Loucy (cell line): ENCODE measurements around the gene PYCR2.

Experiments used
- H2AFZ ChIP-seq: fragments of 200-600 bp; sonication (generic); 2 replicates; pipeline ENCODE4 v1.6.0; 2016; ENCODE audit warnings: antibody characterized with exemption, mild to moderate bottlenecking, low read length, moderate library complexity
- H3F3A ChIP-seq: fragments of 200-600 bp; 2 replicates; pipeline ENCODE4 v1.6.0; 2016; ENCODE audit warnings: antibody characterized with exemption, low read depth, mild to moderate bottlenecking
- H3K27me3 ChIP-seq: fragments of 200-600 bp; sonication (generic); 2 replicates; pipeline ENCODE4 v1.6.1; 2014; ENCODE audit warnings: low read length, mild to moderate bottlenecking; ENCODE audit not compliant: insufficient read depth, poor library complexity, severe bottlenecking
- H3K36me3 ChIP-seq: fragments of 200-600 bp; sonication (generic); 2 replicates; pipeline ENCODE4 v1.6.1; 2016; ENCODE audit warnings: low read length; ENCODE audit not compliant: insufficient read depth
- H3K4me1 ChIP-seq: fragments of 200-600 bp; sonication (generic); 2 replicates; pipeline ENCODE4 v1.5.1; 2014; ENCODE audit warnings: low read length, mild to moderate bottlenecking; ENCODE audit not compliant: insufficient read depth, poor library complexity, severe bottlenecking
- H3K4me2 ChIP-seq: fragments of 200-600 bp; sonication (generic); 2 replicates; pipeline ENCODE4 v1.6.0; 2014; ENCODE audit warnings: antibody characterized with exemption, low read length, low read depth, mild to moderate bottlenecking; ENCODE audit not compliant: poor library complexity, severe bottlenecking
- H3K4me3 ChIP-seq: fragments of 200-600 bp; sonication (generic); 2 replicates; pipeline ENCODE4 v1.5.1; 2014; ENCODE audit warnings: low read length, mild to moderate bottlenecking, mixed read lengths; ENCODE audit not compliant: poor library complexity, severe bottlenecking
- H3K79me2 ChIP-seq: fragments of 200-600 bp; sonication (generic); 2 replicates; pipeline ENCODE4 v1.6.1; 2014; ENCODE audit warnings: low read length; ENCODE audit not compliant: insufficient read depth
- H3K9ac ChIP-seq: fragments of 200-600 bp; sonication (generic); 2 replicates; pipeline ENCODE4 v1.6.0; 2014; ENCODE audit warnings: mild to moderate bottlenecking, low read depth, low read length, moderate library complexity; ENCODE audit not compliant: poor library complexity, severe bottlenecking
- H3K9me2 ChIP-seq: fragments of 200-600 bp; sonication (generic); replicated peaks from 2 replicates; pipeline ENCODE4 v1.6.1; 2016; ENCODE audit warnings: low read depth, low read length, mixed read lengths
- H3K9me3 ChIP-seq: fragments of 200-600 bp; sonication (generic); 2 replicates; pipeline ENCODE4 v1.6.1; 2014; ENCODE audit warnings: mild to moderate bottlenecking, antibody characterized with exemption, low read length, low read depth; ENCODE audit not compliant: insufficient read depth
- H4K20me1 ChIP-seq: fragments of 200-600 bp; sonication (generic); 2 replicates; pipeline ENCODE4 v1.6.0; 2014; ENCODE audit warnings: antibody characterized with exemption, low read length, mild to moderate bottlenecking; ENCODE audit not compliant: insufficient read depth, poor library complexity, severe bottlenecking
- CTCF ChIP-seq: fragments of 200-600 bp; sonication (generic); conservative IDR thresholded peaks from 2 replicates; pipeline ENCODE4 v1.5.1; 2014; ENCODE audit warnings: mild to moderate bottlenecking, antibody characterized with exemption, low read length
- EZH2phosphoT487 ChIP-seq: fragments of 200-600 bp; IDR thresholded peaks from 2 replicates; pipeline ENCODE4 v1.6.1; 2018; ENCODE audit warnings: antibody characterized with exemption, mild to moderate bottlenecking, moderate library complexity, borderline replicate concordance

PYCR2 gene

GRCh38 chr1:225880636-225881035 lies 43.4 kb downstream of the PYCR2 start:
- peaks cover 14% of the 10 kb centered on the region for H4K20me1 ChIP-seq
- H3K4me3 ChIP-seq: peak overlapping the region; percentile 96
- no peaks in the 10 kb centered on the region for H3K9me3 ChIP-seq
- peak overlapping the region; percentile 93 for H3K9ac ChIP-seq
- no peak overlapping the region for H2AFZ ChIP-seq
- H3K36me3 ChIP-seq: no peaks in the 10 kb centered on the region
- H3F3A ChIP-seq: no peaks in the 10 kb centered on the region; the same call in 1 of the 2 replicates
- TF ChIP-seq CTCF (no peak), EZH2phosphoT487 (no peak)
- peaks cover 53% of the 10 kb centered on the region for H3K79me2 ChIP-seq
- peak overlapping the region; percentile 92 for H3K4me2 ChIP-seq
- no peaks in the 10 kb centered on the region for H3K9me2 ChIP-seq
- peaks cover 43% of the 10 kb centered on the region for H3K4me1 ChIP-seq
- H3K27me3 ChIP-seq: no peaks in the 10 kb centered on the region

DNA sequence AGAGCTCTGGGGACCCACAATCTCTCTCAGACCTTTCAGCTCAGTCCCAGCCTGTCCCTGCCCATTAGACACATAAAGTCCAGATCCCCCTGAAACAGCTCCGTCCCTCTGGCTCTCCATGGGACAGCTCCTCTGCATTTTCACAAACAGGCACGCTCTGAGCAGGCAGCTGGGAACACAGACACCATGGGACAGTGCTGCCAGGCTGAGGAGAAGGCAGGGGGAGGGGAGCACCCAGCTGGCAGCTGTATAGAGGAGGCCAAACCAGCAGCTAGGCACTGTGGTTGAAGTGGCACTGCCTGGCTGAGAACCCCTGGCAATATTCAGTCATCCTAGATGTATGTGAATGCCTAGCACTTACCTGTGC lies 43.8 kb downstream of the PYCR2 start:
- no peak overlapping the region for H2AFZ ChIP-seq
- peak overlapping the region; percentile 93 for H3K9ac ChIP-seq
- no peaks in the 10 kb centered on the region; the same call in 1 of the 2 replicates for H3F3A ChIP-seq
- TF ChIP-seq EZH2phosphoT487 (no peak), CTCF (no peak)
- peak overlapping the region; percentile 96 for H3K4me3 ChIP-seq
- peaks cover 14% of the 10 kb centered on the region for H4K20me1 ChIP-seq
- no peaks in the 10 kb centered on the region for H3K27me3 ChIP-seq
- H3K36me3 ChIP-seq: no peaks in the 10 kb centered on the region
- H3K4me1 ChIP-seq: peaks cover 43% of the 10 kb centered on the region
- no peaks in the 10 kb centered on the region for H3K9me3 ChIP-seq
- peak overlapping the region; percentile 92 for H3K4me2 ChIP-seq
- H3K9me2 ChIP-seq: no peaks in the 10 kb centered on the region
- H3K79me2 ChIP-seq: peaks cover 53% of the 10 kb centered on the region

DNA sequence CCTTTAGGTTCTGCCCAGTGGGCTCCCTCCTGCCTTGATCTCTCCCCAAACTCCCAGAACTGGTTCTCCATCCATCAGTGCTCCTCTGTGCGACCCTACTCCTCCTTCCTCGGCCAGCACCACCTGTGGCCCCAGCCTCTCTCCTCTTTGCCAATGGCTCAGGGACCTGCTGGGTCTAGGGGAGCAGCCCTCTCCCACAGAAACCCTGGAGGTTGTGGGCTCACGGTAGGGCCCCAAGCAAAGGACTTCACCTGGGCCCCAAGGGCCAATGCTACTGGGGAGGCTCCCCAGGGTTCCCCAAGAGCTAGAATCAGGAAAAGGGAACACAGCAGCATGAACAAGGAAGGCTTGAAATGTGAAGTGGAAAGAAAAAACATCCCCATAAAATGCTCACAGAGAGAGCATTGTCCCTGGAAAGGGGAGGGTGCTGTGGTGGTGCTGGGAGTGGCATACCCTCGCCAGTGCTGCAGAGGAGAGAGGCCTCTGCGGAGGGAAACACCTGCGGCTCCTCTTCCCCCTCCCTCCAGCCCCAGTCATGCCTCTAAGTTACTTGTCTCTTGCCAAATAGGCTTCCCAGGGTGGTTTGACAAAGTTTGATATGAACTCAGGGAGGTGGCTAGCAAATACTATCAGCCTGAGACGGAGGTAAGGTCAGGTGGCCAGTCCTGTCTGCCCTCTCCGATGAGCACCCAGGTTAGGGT lies 44.4 kb downstream of the PYCR2 start:
- peaks cover 14% of the 10 kb centered on the region for H4K20me1 ChIP-seq
- TF ChIP-seq CTCF (no peak), EZH2phosphoT487 (no peak)
- no peaks in the 10 kb centered on the region for H3K36me3 ChIP-seq
- no peaks in the 10 kb centered on the region for H3K27me3 ChIP-seq
- H3K9me3 ChIP-seq: no peaks in the 10 kb centered on the region
- peak overlapping the region; percentile 93 for H3K9ac ChIP-seq
- no peaks in the 10 kb centered on the region for H3K9me2 ChIP-seq
- H3K4me2 ChIP-seq: peak overlapping the region; percentile 92
- H2AFZ ChIP-seq: no peak overlapping the region
- no peaks in the 10 kb centered on the region; the same call in 1 of the 2 replicates for H3F3A ChIP-seq
- peak overlapping the region; percentile 96 for H3K4me3 ChIP-seq
- peaks cover 53% of the 10 kb centered on the region for H3K79me2 ChIP-seq
- peaks cover 43% of the 10 kb centered on the region for H3K4me1 ChIP-seq
